ENCODE measurements around the gene NUDT14.

- TF ChIP-seq, protein P1, sequence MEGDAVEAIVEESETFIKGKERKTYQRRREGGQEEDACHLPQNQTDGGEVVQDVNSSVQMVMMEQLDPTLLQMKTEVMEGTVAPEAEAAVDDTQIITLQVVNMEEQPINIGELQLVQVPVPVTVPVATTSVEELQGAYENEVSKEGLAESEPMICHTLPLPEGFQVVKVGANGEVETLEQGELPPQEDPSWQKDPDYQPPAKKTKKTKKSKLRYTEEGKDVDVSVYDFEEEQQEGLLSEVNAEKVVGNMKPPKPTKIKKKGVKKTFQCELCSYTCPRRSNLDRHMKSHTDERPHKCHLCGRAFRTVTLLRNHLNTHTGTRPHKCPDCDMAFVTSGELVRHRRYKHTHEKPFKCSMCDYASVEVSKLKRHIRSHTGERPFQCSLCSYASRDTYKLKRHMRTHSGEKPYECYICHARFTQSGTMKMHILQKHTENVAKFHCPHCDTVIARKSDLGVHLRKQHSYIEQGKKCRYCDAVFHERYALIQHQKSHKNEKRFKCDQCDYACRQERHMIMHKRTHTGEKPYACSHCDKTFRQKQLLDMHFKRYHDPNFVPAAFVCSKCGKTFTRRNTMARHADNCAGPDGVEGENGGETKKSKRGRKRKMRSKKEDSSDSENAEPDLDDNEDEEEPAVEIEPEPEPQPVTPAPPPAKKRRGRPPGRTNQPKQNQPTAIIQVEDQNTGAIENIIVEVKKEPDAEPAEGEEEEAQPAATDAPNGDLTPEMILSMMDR (IDR thresholded peaks at IDR 0.05), result no peak
- TF ChIP-seq EP300 (IDR thresholded peaks at IDR 0.05) (no peak), POLR2AphosphoS5 (IDR thresholded peaks at IDR 0.05) (no peak)
Measured at GRCh38 chr14:105126126-105126980, 54.8 kb downstream of the NUDT14 start.
